ENCODE measurements around the gene HACD2.

GRCh38 chr3:123618076-123618708 lies 33.3 kb upstream of the HACD2 start:
- no peak for TF ChIP-seq CTCF (IDR thresholded peaks at IDR 0.05 in 2 of 3, conservative IDR thresholded peaks at IDR 0.05 in 1 of 3; ENCODE audit: insufficient read depth in 2 of 3, low read depth in 1 of 3, low read length in 3 of 3)
- TF ChIP-seq FOXK2 (conservative IDR thresholded peaks at IDR 0.05 in 1 of 2, IDR thresholded peaks at IDR 0.05 in 1 of 2; ENCODE audit: low read depth in 2 of 2): no peak
